ENCODE measurements around the gene FAM9B. TPM values are rescaled to one million over a fixed set of nuclear protein-coding genes. Genes with fewer than 3 reads are reported as not detected.

The FAM9B gene
- total RNA-seq, 2 experiments from 2014 or later = not detected

DNA sequence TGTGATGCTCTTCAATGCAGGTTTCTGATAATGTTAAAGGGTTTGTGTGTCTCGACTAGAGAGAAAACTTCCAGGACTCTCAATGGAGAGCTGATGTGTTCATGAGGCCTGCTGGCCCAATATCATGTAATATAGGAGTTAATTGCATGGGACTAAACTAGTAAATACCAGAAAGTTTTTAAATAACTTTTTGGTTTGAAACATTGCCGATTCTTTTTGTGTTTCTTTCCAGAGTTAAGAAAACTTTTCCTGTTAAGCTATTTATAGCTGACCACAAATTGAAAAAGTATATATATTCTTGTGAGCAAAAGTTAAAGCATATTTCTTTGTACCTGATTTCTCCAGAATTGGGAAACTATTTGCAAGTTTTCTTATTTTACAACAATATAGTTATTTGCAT is 49.7 kb downstream of the FAM9B start:
- Histone ChIP-seq H3K27me3 (ENCODE audit: control insufficient read depth in 1 of 2, insufficient read depth in 2 of 2, low read length in 2 of 2) (no peaks in the 10 kb centered on the region), H3K27ac (ENCODE audit: low read depth in 1 of 2, low read length in 2 of 2) (no peak overlapping the region), H3K9me3 (ENCODE audit: control insufficient read depth in 1 of 2, insufficient read depth in 1 of 2, low read length in 2 of 2) (no peaks in the 10 kb centered on the region), H3K4me1 (ENCODE audit: insufficient read depth, low read length) (peaks cover 28% of the 10 kb centered on the region), H3K36me3 (ENCODE audit: insufficient read depth, low read length) (no peaks in the 10 kb centered on the region), H3K4me3 (ENCODE audit: low read length) (no peak overlapping the region)
- H3K4me3 Mint-ChIP-seq = no peak overlapping the region
- TF ChIP-seq, protein P1, sequence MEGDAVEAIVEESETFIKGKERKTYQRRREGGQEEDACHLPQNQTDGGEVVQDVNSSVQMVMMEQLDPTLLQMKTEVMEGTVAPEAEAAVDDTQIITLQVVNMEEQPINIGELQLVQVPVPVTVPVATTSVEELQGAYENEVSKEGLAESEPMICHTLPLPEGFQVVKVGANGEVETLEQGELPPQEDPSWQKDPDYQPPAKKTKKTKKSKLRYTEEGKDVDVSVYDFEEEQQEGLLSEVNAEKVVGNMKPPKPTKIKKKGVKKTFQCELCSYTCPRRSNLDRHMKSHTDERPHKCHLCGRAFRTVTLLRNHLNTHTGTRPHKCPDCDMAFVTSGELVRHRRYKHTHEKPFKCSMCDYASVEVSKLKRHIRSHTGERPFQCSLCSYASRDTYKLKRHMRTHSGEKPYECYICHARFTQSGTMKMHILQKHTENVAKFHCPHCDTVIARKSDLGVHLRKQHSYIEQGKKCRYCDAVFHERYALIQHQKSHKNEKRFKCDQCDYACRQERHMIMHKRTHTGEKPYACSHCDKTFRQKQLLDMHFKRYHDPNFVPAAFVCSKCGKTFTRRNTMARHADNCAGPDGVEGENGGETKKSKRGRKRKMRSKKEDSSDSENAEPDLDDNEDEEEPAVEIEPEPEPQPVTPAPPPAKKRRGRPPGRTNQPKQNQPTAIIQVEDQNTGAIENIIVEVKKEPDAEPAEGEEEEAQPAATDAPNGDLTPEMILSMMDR (IDR thresholded peaks at IDR 0.05) = no peak
- H3K36me3 Mint-ChIP-seq (ENCODE audit: low read depth) = no peaks in the 10 kb centered on the region
- H3K4me1 Mint-ChIP-seq (ENCODE audit: low read depth) = peaks cover 48% of the 10 kb centered on the region
- no peak for DNase-seq
- H3K27ac Mint-ChIP-seq = no peak overlapping the region
- ChIA-PET CTCF (no interaction called here), POLR2A (no interaction called here)
- ATAC-seq (ENCODE audit: poor library complexity) = no peak
- no peaks in the 10 kb centered on the region for H3K27me3 Mint-ChIP-seq
- intact Hi-C loops (cut with DNase I, micrococcal nuclease) = loop anchor here in 1 of 2 experiments (10.0 kb wide), 1 partner anchor 181 kb away; no protein-coding TSS in a partner anchor
- no peaks in the 10 kb centered on the region for H3K9me3 Mint-ChIP-seq

DNA sequence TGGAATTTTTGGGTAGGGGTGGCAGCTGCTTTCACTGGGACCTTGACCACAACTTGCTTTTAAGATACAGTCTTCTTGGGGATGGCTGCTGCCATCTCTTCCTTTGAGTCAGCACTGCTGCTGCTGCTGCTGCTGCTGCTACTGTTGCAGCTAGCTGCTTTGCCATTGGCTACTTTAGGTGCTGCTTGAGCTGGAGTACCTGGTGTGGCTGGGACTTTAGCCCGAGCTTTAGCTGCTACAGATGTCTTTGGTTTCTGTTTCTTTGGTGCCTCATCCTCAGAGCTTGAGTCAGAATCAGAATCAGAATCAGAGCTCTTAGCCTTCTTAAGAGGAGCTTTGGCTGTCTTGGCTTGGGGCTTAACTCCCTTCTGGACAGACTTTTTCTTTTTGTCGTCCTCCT is 52.2 kb downstream of the FAM9B start:
- POLR2A ChIA-PET = interaction anchor here (0.7 kb wide), 1 partner anchor 30 kb away, joined by 3 read pairs; no protein-coding TSS in a partner anchor
- no peaks in the 10 kb centered on the region for H3K27me3 ChIP-seq (ENCODE audit: control insufficient read depth in 1 of 2, insufficient read depth in 2 of 2, low read length in 2 of 2)
- CTCF ChIA-PET = no interaction called here
- H3K27ac ChIP-seq (ENCODE audit: low read depth in 1 of 2, low read length in 2 of 2) = no peak overlapping the region
- intact Hi-C loops (cut with DNase I, micrococcal nuclease) = loop anchor here in 1 of 2 experiments (10.0 kb wide), 1 partner anchor 183 kb away; no protein-coding TSS in a partner anchor
- H3K4me3 ChIP-seq (ENCODE audit: low read length) = no peak overlapping the region
- no peaks in the 10 kb centered on the region for H3K9me3 Mint-ChIP-seq
- peak overlapping the region; percentile 15 for H3K27ac Mint-ChIP-seq
- TF ChIP-seq, protein P1 (IDR thresholded peaks at IDR 0.05) = no peak
- H3K36me3 Mint-ChIP-seq (ENCODE audit: low read depth) = no peaks in the 10 kb centered on the region
- H3K4me1 ChIP-seq (ENCODE audit: insufficient read depth, low read length) = peaks cover 12% of the 10 kb centered on the region
- peaks cover 26% of the 10 kb centered on the region for H3K4me1 Mint-ChIP-seq (ENCODE audit: low read depth)
- H3K9me3 ChIP-seq (ENCODE audit: control insufficient read depth in 1 of 2, insufficient read depth in 1 of 2, low read length in 2 of 2) = no peaks in the 10 kb centered on the region
- H3K27me3 Mint-ChIP-seq = no peaks in the 10 kb centered on the region
- ATAC-seq (ENCODE audit: poor library complexity) (peak; percentile 74), DNase-seq (peak in 6 of 14 experiments; percentile 4 to 34 (median 11))
- H3K4me3 Mint-ChIP-seq = no peak overlapping the region
- no peaks in the 10 kb centered on the region for H3K36me3 ChIP-seq (ENCODE audit: insufficient read depth, low read length)

DNA sequence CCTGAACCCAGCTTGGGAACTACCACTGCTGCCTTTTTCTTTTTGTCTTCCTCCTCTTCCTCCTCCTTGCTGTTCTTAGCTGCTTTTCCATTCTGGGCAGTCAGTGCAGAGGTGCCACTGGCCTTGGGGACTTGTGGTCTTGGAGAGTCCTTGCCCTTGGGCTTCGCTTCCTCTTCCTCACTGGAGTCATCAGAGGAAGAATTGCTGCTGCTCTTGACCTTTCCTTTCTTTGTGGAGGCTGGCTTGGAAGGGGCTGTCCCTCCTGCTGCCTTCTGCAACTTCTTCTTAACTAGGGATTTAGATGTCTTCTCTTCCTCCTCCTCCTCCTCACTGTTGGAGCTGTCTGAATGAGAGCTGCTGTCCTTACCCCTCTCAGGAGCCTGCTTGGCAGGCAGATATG is 53.2 kb downstream of the FAM9B start:
- Histone ChIP-seq H3K9me3 (ENCODE audit: control insufficient read depth in 1 of 2, insufficient read depth in 1 of 2, low read length in 2 of 2) (no peaks in the 10 kb centered on the region), H3K4me1 (ENCODE audit: insufficient read depth, low read length) (peaks cover 12% of the 10 kb centered on the region), H3K4me3 (ENCODE audit: low read length) (no peak overlapping the region), H3K36me3 (ENCODE audit: insufficient read depth, low read length) (no peaks in the 10 kb centered on the region), H3K27ac (ENCODE audit: low read depth in 1 of 2, low read length in 2 of 2) (no peak overlapping the region), H3K27me3 (ENCODE audit: control insufficient read depth in 1 of 2, insufficient read depth in 2 of 2, low read length in 2 of 2) (no peaks in the 10 kb centered on the region)
- Mint-ChIP-seq H3K4me3 (no peak overlapping the region), H3K27me3 (peaks cover 3% of the 10 kb centered on the region), H3K36me3 (ENCODE audit: low read depth) (no peaks in the 10 kb centered on the region), H3K27ac (no peak overlapping the region), H3K9me3 (no peaks in the 10 kb centered on the region), H3K4me1 (ENCODE audit: low read depth) (peaks cover 18% of the 10 kb centered on the region)
- intact Hi-C loops (cut with DNase I, micrococcal nuclease) = loop anchor here in 1 of 2 experiments (10.0 kb wide), 1 partner anchor 184 kb away; no protein-coding TSS in a partner anchor
- no peak for ATAC-seq (ENCODE audit: poor library complexity)
- TF ChIP-seq, protein P1 (IDR thresholded peaks at IDR 0.05) = no peak
- ChIA-PET CTCF (no interaction called here), POLR2A (no interaction called here)
- no peak for DNase-seq

Other genes starting within 250 kb of the FAM9B start
- gene FAM9A, start 232.7 kb downstream of the FAM9B start, total RNA-seq = not detected